Heart left ventricle (tissue), 16 donors: Measurements from ENCODE around the gene RAB5A. TPM values are rescaled to one million over a fixed set of nuclear protein-coding genes. Genes with fewer than 3 reads are reported as not detected.
"Not testable (repeated sequence)": the region's sequence is repeated elsewhere in the genome, so short reads cannot be mapped to it uniquely, and the experiment has no call there.

Experiments used
- ATAC-seq, 4 donors: fragments of 200-7000 bp; cut with Tn5 transposase; one replicate each; pipeline ENCODE4 v1.9.1; 2020 to 2022; ENCODE audit warnings: moderate library complexity in 4 of 4, mild to moderate bottlenecking in 3 of 4, moderate number of reproducible peaks in 1 of 4
- DNase-seq, 5 donors: peaks; one replicate each; pipeline ENCODE4 v3.0.0-alpha.2; 2020
- H3K27ac ChIP-seq, 12 donors: fragments of 200-600 bp; sonication (generic) in 4 of 12; one replicate each; pipeline versions ENCODE4 v1.5.0 to v1.8.0; 2016 to 2022; ENCODE audit warnings: mild to moderate bottlenecking in 2 of 12
- H3K27me3 ChIP-seq, 9 donors: fragments of 200-600 bp; sonication (generic) in 2 of 9; one replicate each; pipeline versions ENCODE4 v1.5.1 to v1.8.0; 2016 to 2022; ENCODE audit warnings: mild to moderate bottlenecking in 3 of 9
- H3K36me3 ChIP-seq, 9 donors: fragments of 200-600 bp; sonication (generic) in 2 of 9; one replicate each; pipeline versions ENCODE4 v1.5.0 to v1.8.0; 2018 to 2022; ENCODE audit warnings: mild to moderate bottlenecking in 2 of 9
- H3K4me1 ChIP-seq, 12 donors: fragments of 200-600 bp; sonication (generic) in 4 of 12; one replicate each; pipeline versions ENCODE4 v1.5.0 to v1.8.0; 2016 to 2022; ENCODE audit warnings: mild to moderate bottlenecking in 3 of 12
- H3K4me3 ChIP-seq, 12 donors: fragments of 200-600 bp; sonication (generic) in 4 of 12; one replicate each; pipeline versions ENCODE4 v1.5.0 to v1.8.0; 2017 to 2022; ENCODE audit warnings: mild to moderate bottlenecking in 9 of 12, moderate library complexity in 4 of 12
- H3K9me3 ChIP-seq, 12 donors: fragments of 200-600 bp; sonication (generic) in 4 of 12; one replicate each; pipeline versions ENCODE4 v1.5.0 to v1.8.0; 2016 to 2022; ENCODE audit warnings: mild to moderate bottlenecking in 1 of 12
- POLR2A ChIP-seq, 2 donors: fragments of 450-650 bp; IDR thresholded peaks; one replicate each; pipeline ENCODE4 v1.6.1; 2017; ENCODE audit warnings: antibody characterized with exemption in 2 of 2, mild to moderate bottlenecking in 2 of 2, moderate library complexity in 2 of 2
- WGBS, 4 donors: extraction: QIAGEN DNeasy Blood & Tissue Kit in 2 of 4; methylation state at CpG; one replicate each; pipeline versions ENCODE4 v1.1.5 to v1.1.7; 2013 to 2018; 5-methylcytosine and 5-hydroxymethylcytosine counted together
- intact Hi-C, 10 donors: fragments of 100-400 bp; cut with DNase I; formaldehyde crosslinking; loops; one replicate each; pipeline versions ENCODE4 v1.11.1 to v1.14.2; 2022
- polyA plus RNA-seq, 2 donors: library from polyadenylated mRNA; stranded (reverse); fragments of 200-250 nt; gene quantifications; one replicate each; pipeline ENCODE4 v1.2.3, GENCODE V29; 2013
- total RNA-seq, 9 donors: library from RNA; depleted of rRNA in 2 of 9; stranded (reverse); fragments of >200 nt in 2 of 9; fragmentation: NEBNext Ultra II Directional in 3 of 9; extraction: Animal tissue kit (Norgen Biotek cat#: 25700) in 3 of 9; gene quantifications; one replicate each; pipeline versions ENCODE4 v1.1.0 to v1.2.4, GENCODE V29; 2016 to 2023
- TF ChIP-seq, protein P1 (sequence below), 12 donors: fragments of 200-600 bp; sonication (generic) in 4 of 12; IDR thresholded peaks; one replicate each; pipeline versions ENCODE4 v1.5.0 to v1.8.0; 2018 to 2022; ENCODE audit warnings: antibody characterized with exemption in 12 of 12, mild to moderate bottlenecking in 5 of 12
- donor health status: ischemic (EF 13 %, LVEDD 7.1; RV severe dilation, severe dysfunction).
- donor health status: healthy with polysubstance abuse.
- donor health status: DM: no; HTN: yes; CAD: no.
- donor health status: DM: no; HTN: no; CAD: no.
- donor health status: ischemic (EF 25% LVEDD 6.9; RV normal size, moderate dysfunction).
- donor health status: ischemic (EF 25% LVEDD 5.7; RV mildly dilated, moderate dysfunction).
- donor health status: healthy.
- donor health status: DM: yes; HTN: yes; CAD: no.
- donor health status: ischemic (EF 35%, LVEDD 5.7; RV mildly dilated, moderate dysfunction).
- donor health status: nonischemic (EF 11% LVEDD 7.7; RV severe dilation, severe dysfunction).
- donor health status: DM: yes; HTN: yes; CAD: no.
- donor health status: PGD.
- donor health status: ischemic (EF 29% LVEDD 5.4; RV normal size, mild dysfunction).
- donor health status: nonischemic (EF 23%, LVEDD 6.1; RV moderate dilation, normal function).

The RAB5A gene
- total and polyA plus RNA-seq, 11 donors, result 30.3 to 74.0 (median 61.4) TPM

GRCh38 chr3:20012164-20012563, 65.3 kb downstream of the RAB5A start, which contains the start of gene PP2D1:
PP2D1 (minus strand) TSS chr3:20012264; CDS start chr3:20012072, 192 bp downstream.
- no peaks in the 10 kb centered on the region for H3K9me3 ChIP-seq
- H3K27ac ChIP-seq, result no peak within 1 kb of the TSS
- H3K4me1 ChIP-seq, result no peaks in the 10 kb centered on the region
- H3K36me3 ChIP-seq, result no peaks in the 10 kb centered on the region
- 91 to 94% (median 91%) methylated on average over 4 of the region's 4 CpGs for WGBS, 4 donors
- DNase-seq, result no peak
- ATAC-seq, result no peak
- H3K27me3 ChIP-seq, result no peaks in the 10 kb centered on the region
- no peak for TF ChIP-seq POLR2A (IDR thresholded peaks at IDR 0.05)
- TF ChIP-seq, protein P1, sequence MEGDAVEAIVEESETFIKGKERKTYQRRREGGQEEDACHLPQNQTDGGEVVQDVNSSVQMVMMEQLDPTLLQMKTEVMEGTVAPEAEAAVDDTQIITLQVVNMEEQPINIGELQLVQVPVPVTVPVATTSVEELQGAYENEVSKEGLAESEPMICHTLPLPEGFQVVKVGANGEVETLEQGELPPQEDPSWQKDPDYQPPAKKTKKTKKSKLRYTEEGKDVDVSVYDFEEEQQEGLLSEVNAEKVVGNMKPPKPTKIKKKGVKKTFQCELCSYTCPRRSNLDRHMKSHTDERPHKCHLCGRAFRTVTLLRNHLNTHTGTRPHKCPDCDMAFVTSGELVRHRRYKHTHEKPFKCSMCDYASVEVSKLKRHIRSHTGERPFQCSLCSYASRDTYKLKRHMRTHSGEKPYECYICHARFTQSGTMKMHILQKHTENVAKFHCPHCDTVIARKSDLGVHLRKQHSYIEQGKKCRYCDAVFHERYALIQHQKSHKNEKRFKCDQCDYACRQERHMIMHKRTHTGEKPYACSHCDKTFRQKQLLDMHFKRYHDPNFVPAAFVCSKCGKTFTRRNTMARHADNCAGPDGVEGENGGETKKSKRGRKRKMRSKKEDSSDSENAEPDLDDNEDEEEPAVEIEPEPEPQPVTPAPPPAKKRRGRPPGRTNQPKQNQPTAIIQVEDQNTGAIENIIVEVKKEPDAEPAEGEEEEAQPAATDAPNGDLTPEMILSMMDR (IDR thresholded peaks at IDR 0.05), result no peak
- intact Hi-C loops, result no loop called here
- H3K4me3 ChIP-seq, result no peak within 1 kb of the TSS

GRCh38 chr3:20013396-20013795, 66.5 kb downstream of the RAB5A start:
- Histone ChIP-seq H3K27ac (no peak overlapping the region), H3K36me3 (no peaks in the 10 kb centered on the region), H3K4me3 (no peak overlapping the region), H3K9me3 (no peaks in the 10 kb centered on the region), H3K4me1 (no peaks in the 10 kb centered on the region), H3K27me3 (no peaks in the 10 kb centered on the region)
- DNase-seq (no peak), ATAC-seq (no peak)
- intact Hi-C loops, result no loop called here
- TF ChIP-seq, protein P1 (IDR thresholded peaks at IDR 0.05), result no peak
- no peak for TF ChIP-seq POLR2A (IDR thresholded peaks at IDR 0.05)
- 82 to 92% (median 88%) methylated on average over 1 of the region's 1 CpG for WGBS, 4 donors

GRCh38 chr3:20015525-20015924, 68.6 kb downstream of the RAB5A start:
- Histone ChIP-seq H3K27me3 (no peaks in the 10 kb centered on the region), H3K4me1 (no peaks in the 10 kb centered on the region), H3K36me3 (no peaks in the 10 kb centered on the region), H3K27ac (no peak overlapping the region), H3K4me3 (no peak overlapping the region), H3K9me3 (no peaks in the 10 kb centered on the region)
- no peak for TF ChIP-seq POLR2A (IDR thresholded peaks at IDR 0.05)
- TF ChIP-seq, protein P1 (IDR thresholded peaks at IDR 0.05), result no peak
- 86 to 100% (median 90%) methylated on average over 1 of the region's 1 CpG for WGBS, 4 donors
- DNase-seq (no peak), ATAC-seq (no peak)
- intact Hi-C loops, result no loop called here

DNA sequence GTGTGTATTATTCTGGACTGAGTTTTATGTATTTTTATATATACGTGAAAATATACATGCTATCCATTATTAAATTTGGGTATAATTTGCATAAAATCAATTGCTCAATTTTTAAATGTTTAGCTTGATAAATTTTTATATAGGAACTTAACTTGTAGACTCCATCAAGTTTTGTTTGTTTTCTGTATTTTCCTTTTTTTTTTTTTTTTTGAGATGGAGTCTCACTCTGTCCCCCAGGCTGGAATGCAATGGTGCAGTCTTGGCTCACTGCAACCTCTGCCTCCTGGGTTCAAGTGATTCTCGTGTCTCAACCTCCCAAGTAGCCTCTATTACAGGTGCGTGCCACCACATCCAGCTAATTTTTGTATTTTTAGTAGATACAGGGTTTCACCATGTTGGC, 69.2 kb downstream of the RAB5A start:
- ATAC-seq, H3K9me3 ChIP-seq, H3K4me1 ChIP-seq, H3K27me3 ChIP-seq, H3K4me3 ChIP-seq, H3K36me3 ChIP-seq, DNase-seq, H3K27ac ChIP-seq, intact Hi-C loops: not testable (repeated sequence)
- 91 to 96% (median 94%) methylated on average over 3 of the region's 3 CpGs for WGBS, 4 donors

DNA sequence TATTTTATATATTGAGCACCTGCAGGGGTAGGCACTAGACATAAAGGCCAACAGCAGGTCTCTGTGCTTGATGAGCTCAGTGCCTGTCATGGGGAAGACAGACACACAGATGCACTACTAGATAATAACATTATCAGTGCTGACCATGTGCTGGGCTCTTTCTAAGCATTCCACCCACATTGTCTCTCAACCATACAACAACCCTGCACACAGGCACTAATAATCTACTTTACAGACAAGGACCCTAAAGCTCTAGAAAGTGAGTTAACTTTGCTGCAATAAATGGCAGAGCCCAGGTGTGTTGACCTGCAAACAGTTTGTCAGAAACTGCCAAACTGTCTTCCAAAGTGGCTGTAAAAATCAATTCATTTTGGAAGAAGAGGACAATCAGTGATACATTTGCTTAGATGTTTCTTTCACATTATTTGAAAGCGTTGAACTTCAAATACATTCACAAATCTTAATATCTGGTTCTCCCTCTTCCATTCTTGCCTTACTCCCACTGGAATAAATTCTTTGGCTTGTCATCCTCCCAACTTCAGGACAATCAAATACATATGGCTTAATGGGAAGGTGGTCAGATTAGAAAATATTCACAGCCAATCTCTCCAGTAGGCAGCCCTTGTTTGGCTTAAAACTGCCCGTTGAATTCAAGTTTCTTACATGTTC, 76.2 kb downstream of the RAB5A start:
- no peak overlapping the region for H3K4me3 ChIP-seq
- H3K27ac ChIP-seq, result peak overlapping the region; percentile 1 to 68 (median 48)
- H3K27me3 ChIP-seq, result no peaks in the 10 kb centered on the region
- peaks cover 4 to 30% (median 17%) of the 10 kb centered on the region in 12 donors for H3K4me1 ChIP-seq
- TF ChIP-seq, protein P1 (IDR thresholded peaks at IDR 0.05), result no peak
- no peak for TF ChIP-seq POLR2A (IDR thresholded peaks at IDR 0.05)
- no peaks in the 10 kb centered on the region for H3K9me3 ChIP-seq
- H3K36me3 ChIP-seq, result no peaks in the 10 kb centered on the region
- no peak for DNase-seq
- ATAC-seq, result no peak
- WGBS, 4 donors, result 30 to 45% (median 39%) methylated on average over 2 of the region's 2 CpGs
- intact Hi-C loops, result loop anchor here in 1 of 10 donors (5.0 kb wide), 1 partner anchor 46 kb away; no protein-coding TSS in a partner anchor
